ENCODE data around the gene SNTG2.

Gene SNTG2

GRCh38 chr2:1393321-1393720, 442.7 kb downstream of the SNTG2 start:
- no peak for DNase-seq (ENCODE audit: low read depth)
- TF ChIP-seq, protein P1, sequence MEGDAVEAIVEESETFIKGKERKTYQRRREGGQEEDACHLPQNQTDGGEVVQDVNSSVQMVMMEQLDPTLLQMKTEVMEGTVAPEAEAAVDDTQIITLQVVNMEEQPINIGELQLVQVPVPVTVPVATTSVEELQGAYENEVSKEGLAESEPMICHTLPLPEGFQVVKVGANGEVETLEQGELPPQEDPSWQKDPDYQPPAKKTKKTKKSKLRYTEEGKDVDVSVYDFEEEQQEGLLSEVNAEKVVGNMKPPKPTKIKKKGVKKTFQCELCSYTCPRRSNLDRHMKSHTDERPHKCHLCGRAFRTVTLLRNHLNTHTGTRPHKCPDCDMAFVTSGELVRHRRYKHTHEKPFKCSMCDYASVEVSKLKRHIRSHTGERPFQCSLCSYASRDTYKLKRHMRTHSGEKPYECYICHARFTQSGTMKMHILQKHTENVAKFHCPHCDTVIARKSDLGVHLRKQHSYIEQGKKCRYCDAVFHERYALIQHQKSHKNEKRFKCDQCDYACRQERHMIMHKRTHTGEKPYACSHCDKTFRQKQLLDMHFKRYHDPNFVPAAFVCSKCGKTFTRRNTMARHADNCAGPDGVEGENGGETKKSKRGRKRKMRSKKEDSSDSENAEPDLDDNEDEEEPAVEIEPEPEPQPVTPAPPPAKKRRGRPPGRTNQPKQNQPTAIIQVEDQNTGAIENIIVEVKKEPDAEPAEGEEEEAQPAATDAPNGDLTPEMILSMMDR (IDR thresholded peaks at IDR 0.05; ENCODE audit: insufficient read depth, low read depth, low read length, missing control alignments) = no peak
- no peak overlapping the region for H3K4me3 ChIP-seq (ENCODE audit: low read depth, low read length)

GRCh38 chr2:1394709-1395408, 444.2 kb downstream of the SNTG2 start:
- DNase-seq (ENCODE audit: low read depth) = no peak
- no peak overlapping the region for H3K4me3 ChIP-seq (ENCODE audit: low read depth, low read length)
- TF ChIP-seq, protein P1 (IDR thresholded peaks at IDR 0.05; ENCODE audit: insufficient read depth, low read depth, low read length, missing control alignments) = no peak

DNA sequence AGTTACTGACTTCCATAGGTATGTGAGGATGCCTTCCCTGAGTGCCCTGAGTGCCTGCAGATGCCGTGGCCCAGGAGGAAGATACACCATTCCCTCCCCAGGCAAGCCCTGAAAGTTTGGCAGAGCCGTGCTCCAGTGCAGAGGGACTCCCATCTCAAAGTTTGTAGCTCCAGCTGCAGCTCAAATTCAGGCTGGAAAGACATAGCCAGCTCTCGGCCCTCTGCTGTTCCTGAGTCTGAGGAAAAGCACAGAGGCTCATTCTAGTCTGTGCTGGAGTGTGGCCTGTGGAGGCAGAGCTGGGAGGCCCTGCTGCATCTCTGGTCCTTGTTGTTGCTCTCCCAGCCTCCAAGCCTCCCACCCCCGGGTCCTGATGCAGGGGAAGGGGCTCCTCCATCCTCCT, 446.7 kb downstream of the SNTG2 start:
- TF ChIP-seq, protein P1 (IDR thresholded peaks at IDR 0.05; ENCODE audit: insufficient read depth, low read depth, low read length, missing control alignments) = no peak
- no peak for DNase-seq (ENCODE audit: low read depth)
- no peak overlapping the region for H3K4me3 ChIP-seq (ENCODE audit: low read depth, low read length)

DNA sequence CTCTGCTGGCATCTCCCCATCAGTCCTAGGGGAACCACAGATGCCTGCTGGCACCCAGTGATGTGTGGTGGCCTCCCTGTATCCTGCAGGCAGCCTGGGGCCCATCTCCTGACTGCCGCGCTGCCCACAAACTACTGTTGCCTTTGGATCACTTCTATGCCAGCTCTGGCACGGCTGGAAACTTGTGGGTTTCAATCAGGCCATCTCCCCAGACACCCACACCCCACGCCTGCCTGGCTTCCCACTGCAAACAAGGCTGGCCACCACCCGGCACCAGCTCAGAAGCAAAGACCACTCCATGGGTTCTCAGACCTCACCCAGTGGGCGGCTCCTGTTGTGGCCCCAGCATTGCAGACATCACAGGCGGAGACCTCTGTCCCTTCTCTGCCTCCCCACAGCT, 447.5 kb downstream of the SNTG2 start:
- no peak for DNase-seq (ENCODE audit: low read depth)
- TF ChIP-seq, protein P1 (IDR thresholded peaks at IDR 0.05; ENCODE audit: insufficient read depth, low read depth, low read length, missing control alignments) = no peak

DNA sequence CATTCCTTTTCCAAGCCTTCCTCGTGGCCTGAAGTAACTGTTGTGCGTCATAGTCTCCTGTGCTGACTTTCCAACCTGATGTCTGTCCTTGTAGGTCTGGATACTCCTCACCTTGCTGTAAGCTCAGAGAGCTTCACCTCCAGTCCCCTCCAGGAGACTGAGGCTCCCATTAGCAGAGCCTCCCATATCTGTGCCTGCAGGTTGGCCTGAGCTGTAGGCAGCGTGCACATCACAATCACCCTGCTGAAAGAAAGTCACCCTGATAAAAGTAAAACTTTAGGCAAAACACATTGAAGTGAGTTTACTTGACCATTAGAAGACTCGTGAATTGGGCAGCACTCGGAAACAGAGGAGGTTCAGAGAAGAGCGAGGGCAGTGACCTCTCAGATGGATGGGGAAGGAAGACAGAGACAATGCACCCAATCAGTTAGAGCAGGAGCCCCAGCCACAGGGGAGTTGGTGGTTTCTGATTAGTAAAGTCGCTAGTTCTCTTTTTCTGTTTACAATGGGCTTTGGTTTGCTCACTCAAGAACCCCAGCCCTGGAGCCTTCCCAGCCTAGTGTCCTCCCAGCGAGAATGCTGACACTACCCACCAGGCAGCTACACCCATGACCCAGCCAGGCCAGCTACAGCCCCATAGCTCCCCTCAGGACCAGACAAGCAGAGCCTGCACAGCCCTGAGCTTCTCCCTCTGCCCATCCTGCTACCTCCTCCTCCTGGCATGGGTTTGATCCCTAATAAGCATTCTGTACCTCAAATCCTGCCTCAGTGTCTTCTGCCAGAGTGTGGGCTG, 450.5 kb downstream of the SNTG2 start:
- DNase-seq (ENCODE audit: low read depth) = no peak
- TF ChIP-seq, protein P1 (IDR thresholded peaks at IDR 0.05; ENCODE audit: insufficient read depth, low read depth, low read length, missing control alignments) = no peak

More for the DNA sequence above, 447.5 kb downstream of the SNTG2 start:
- no peak overlapping the region for H3K4me3 ChIP-seq (ENCODE audit: low read depth, low read length)

DNA sequence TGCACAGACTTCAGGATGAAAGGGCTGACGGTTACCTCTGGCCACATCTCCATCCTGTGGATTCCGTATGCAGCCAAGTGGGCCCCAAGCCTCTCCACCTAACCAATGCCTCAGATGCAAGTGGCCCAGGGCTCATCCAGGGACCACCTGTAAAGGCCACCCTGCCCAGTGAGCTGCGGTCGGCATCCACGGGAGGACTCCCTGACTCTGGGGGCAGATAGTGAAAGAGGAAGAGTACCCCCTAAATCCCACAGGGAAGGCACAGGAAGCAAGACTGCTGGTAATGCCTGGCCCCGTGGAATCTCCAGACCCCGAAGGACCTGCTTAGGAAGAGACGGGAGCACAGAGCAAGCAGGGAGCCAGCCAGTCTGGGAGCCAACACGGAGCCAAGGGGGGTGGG, 451.4 kb downstream of the SNTG2 start:
- H3K4me3 ChIP-seq (ENCODE audit: low read depth, low read length) = no peak overlapping the region
- TF ChIP-seq, protein P1 (IDR thresholded peaks at IDR 0.05; ENCODE audit: insufficient read depth, low read depth, low read length, missing control alignments) = no peak
- DNase-seq (ENCODE audit: low read depth) = no peak

More for the DNA sequence above, 450.5 kb downstream of the SNTG2 start:
- H3K4me3 ChIP-seq (ENCODE audit: low read depth, low read length) = no peak overlapping the region

Measured in GM12865 (cell line).